Endothelial cell (in vitro differentiated cells): ENCODE measurements around the gene ZDHHC18. TPM values are rescaled to one million over a fixed set of nuclear protein-coding genes. Genes with fewer than 3 reads are reported as not detected.
A peak's percentile ranks its signal among the peaks of the same experiment; 100 is the strongest.

Experiments used
- DNase-seq: peaks from one replicate; pipeline ENCODE4 v3.0.0; 2021; ENCODE audit warnings: low spot score
- H3K27ac Mint-ChIP-seq: one replicate; pipeline ENCODE4 v1.8.0; 2021; ENCODE audit warnings: mixed read lengths, inconsistent platforms; ENCODE audit not compliant: unreplicated experiment
- H3K27me3 Mint-ChIP-seq: one replicate; pipeline ENCODE4 v1.8.0; 2021; ENCODE audit warnings: mild to moderate bottlenecking, moderate library complexity, mixed read lengths, inconsistent platforms; ENCODE audit not compliant: unreplicated experiment
- H3K36me3 Mint-ChIP-seq: one replicate; pipeline ENCODE4 v1.8.0; 2021; ENCODE audit warnings: mild to moderate bottlenecking, low read depth, mixed read lengths, inconsistent platforms; ENCODE audit not compliant: unreplicated experiment
- H3K4me1 Mint-ChIP-seq: one replicate; pipeline ENCODE4 v1.8.0; 2021; ENCODE audit warnings: mild to moderate bottlenecking, mixed read lengths, inconsistent platforms; ENCODE audit not compliant: unreplicated experiment
- H3K4me3 Mint-ChIP-seq: one replicate; pipeline ENCODE4 v1.8.0; 2021; ENCODE audit warnings: mild to moderate bottlenecking, mixed read lengths, inconsistent platforms; ENCODE audit not compliant: unreplicated experiment
- H3K9me3 Mint-ChIP-seq: one replicate; pipeline ENCODE4 v1.8.0; 2021; ENCODE audit warnings: mixed read lengths, inconsistent platforms; ENCODE audit not compliant: unreplicated experiment
- CTCF ChIP-seq: fragments of 200-600 bp; sonication (generic); IDR thresholded peaks from one replicate; pipeline ENCODE4 v1.5.0; 2021; ENCODE audit warnings: antibody characterized with exemption; ENCODE audit not compliant: unreplicated experiment
- total RNA-seq: library from RNA; stranded (reverse); fragmentation: NEBNext Ultra II Directional; extraction: Animal tissue kit (Norgen Biotek cat#: 25700); gene quantifications from one replicate; pipeline ENCODE4 v1.2.1, GENCODE V29; 2021; ENCODE audit not compliant: unreplicated experiment

The ZDHHC18 gene
- total RNA-seq, 1 donor from 2014 or later = 32.4 TPM

- H3K27me3 Mint-ChIP-seq = peaks cover 18% of the 10 kb centered on the region
- H3K4me1 Mint-ChIP-seq = peaks cover 62% of the 10 kb centered on the region
- TF ChIP-seq CTCF = no peak
- H3K27ac Mint-ChIP-seq = peak overlapping the region; percentile 67
- H3K36me3 Mint-ChIP-seq = no peaks in the 10 kb centered on the region
- H3K9me3 Mint-ChIP-seq = no peaks in the 10 kb centered on the region
- H3K4me3 Mint-ChIP-seq = peak overlapping the region; percentile 83
- no peak for DNase-seq
Observed at GRCh38 chr1:26788515-26788785, 38.0 kb upstream of the ZDHHC18 start.

GRCh38 chr1:26788836-26789611, 37.5 kb upstream of the ZDHHC18 start:
- peak overlapping the region; percentile 67 for H3K27ac Mint-ChIP-seq
- no peaks in the 10 kb centered on the region for H3K9me3 Mint-ChIP-seq
- DNase-seq = peak; percentile 78
- peak overlapping the region; percentile 83 for H3K4me3 Mint-ChIP-seq
- peaks cover 2% of the 10 kb centered on the region for H3K36me3 Mint-ChIP-seq
- H3K4me1 Mint-ChIP-seq = peaks cover 57% of the 10 kb centered on the region
- peaks cover 18% of the 10 kb centered on the region for H3K27me3 Mint-ChIP-seq
- TF ChIP-seq CTCF = peak; percentile 86

- no peak for TF ChIP-seq CTCF
- H3K27me3 Mint-ChIP-seq = peaks cover 18% of the 10 kb centered on the region
- peaks cover 7% of the 10 kb centered on the region for H3K36me3 Mint-ChIP-seq
- DNase-seq = no peak
- H3K27ac Mint-ChIP-seq = no peak overlapping the region
- H3K9me3 Mint-ChIP-seq = no peaks in the 10 kb centered on the region
- H3K4me1 Mint-ChIP-seq = peaks cover 57% of the 10 kb centered on the region
- H3K4me3 Mint-ChIP-seq = no peak overlapping the region
Observed at GRCh38 chr1:26789612-26789865, 36.9 kb upstream of the ZDHHC18 start.

GRCh38 chr1:26789931-26790330, 36.6 kb upstream of the ZDHHC18 start:
- Mint-ChIP-seq H3K4me3 (no peak overlapping the region), H3K27ac (no peak overlapping the region), H3K9me3 (no peaks in the 10 kb centered on the region), H3K4me1 (peaks cover 53% of the 10 kb centered on the region), H3K27me3 (peaks cover 18% of the 10 kb centered on the region), H3K36me3 (peaks cover 11% of the 10 kb centered on the region)
- TF ChIP-seq CTCF = no peak
- no peak for DNase-seq

GRCh38 chr1:26790551-26790953, 35.9 kb upstream of the ZDHHC18 start:
- peaks cover 16% of the 10 kb centered on the region for H3K27me3 Mint-ChIP-seq
- peak overlapping the region; percentile 36 for H3K27ac Mint-ChIP-seq

More at GRCh38 chr1:26790551-26790953, 35.9 kb upstream of the ZDHHC18 start:
- no peak overlapping the region for H3K4me3 Mint-ChIP-seq
- no peaks in the 10 kb centered on the region for H3K9me3 Mint-ChIP-seq
- H3K4me1 Mint-ChIP-seq = peaks cover 47% of the 10 kb centered on the region
- TF ChIP-seq CTCF = no peak
- DNase-seq = no peak
- H3K36me3 Mint-ChIP-seq = peaks cover 14% of the 10 kb centered on the region
